Measurements from ENCODE around the gene POR.
"Not testable (repeated sequence)": the region's sequence is repeated elsewhere in the genome, so short reads cannot be mapped to it uniquely, and the experiment has no call there.

The POR gene

GRCh38 chr7:76023002-76023401 lies 108.0 kb downstream of the POR start:
- no peak for DNase-seq (ENCODE audit: low spot score)

DNA sequence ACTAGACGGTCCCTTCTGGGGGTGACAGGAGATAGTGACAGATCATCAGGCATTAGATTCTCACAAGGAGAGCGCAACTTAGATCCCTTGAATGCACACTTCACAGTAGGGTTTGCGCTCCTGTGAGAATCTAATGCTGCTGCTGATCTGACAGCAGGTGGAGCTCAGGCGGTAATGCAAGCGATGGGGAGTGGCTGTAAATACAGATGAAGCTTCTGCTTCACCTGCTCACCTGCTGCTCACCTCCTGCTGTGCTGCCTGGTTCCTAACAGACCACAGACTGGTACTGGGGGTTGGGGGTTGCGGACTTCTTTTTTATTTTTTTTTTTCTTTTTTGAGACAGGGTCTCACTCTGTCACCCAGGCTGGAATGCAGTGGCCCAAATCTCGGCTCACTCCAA lies 114.7 kb downstream of the POR start:
- DNase-seq (ENCODE audit: low spot score), result not testable (repeated sequence)

GRCh38 chr7:76031964-76032363 lies 117.0 kb downstream of the POR start:
- DNase-seq (ENCODE audit: low spot score), result no peak

Data from AG08395 (cell line).